Stomach (tissue), 9 donors: ENCODE measurements around the gene TSPAN15. TPM values are rescaled to one million over a fixed set of nuclear protein-coding genes. Genes with fewer than 3 reads are reported as not detected.
A peak's percentile ranks its signal among the peaks of the same experiment; 100 is the strongest.

Experiments used
- DNase-seq, 2 donors: peaks; one replicate each; pipeline versions ENCODE4 v3.0.0 to v3.0.0-alpha.2; 2013 to 2019
- H3K27ac ChIP-seq, 5 donors: fragments of 200-600 bp in 4 of 5; sonication (generic) in 4 of 5; one replicate each; pipeline ENCODE4 v1.5.1; 2013 to 2019; ENCODE audit warnings: mild to moderate bottlenecking in 1 of 5, moderate library complexity in 1 of 5
- H3K27me3 ChIP-seq, 3 donors: fragments of 200-600 bp; sonication (generic); one replicate each; pipeline ENCODE4 v1.5.1; 2017 to 2019; ENCODE audit warnings: mixed run types in 1 of 3
- H3K36me3 ChIP-seq, 4 donors: fragments of 200-600 bp; sonication (generic); 1 replicate in 3 of 4; 2 replicates in 1 of 4; pipeline ENCODE4 v1.5.1; 2016 to 2019
- H3K4me1 ChIP-seq, 4 donors: fragments of 200-600 bp; sonication (generic); one replicate each; pipeline ENCODE4 v1.5.1; 2016 to 2019
- H3K4me3 ChIP-seq, 4 donors: fragments of 200-600 bp; sonication (generic) in 3 of 4; one replicate each; pipeline ENCODE4 v1.5.1; 2016 to 2019; ENCODE audit warnings: mild to moderate bottlenecking in 1 of 4
- H3K9me3 ChIP-seq, 4 donors: fragments of 200-600 bp; sonication (generic); one replicate each; pipeline ENCODE4 v1.5.1; 2016 to 2019
- EP300 ChIP-seq: sonication (generic); formaldehyde crosslinking; IDR thresholded peaks from one replicate; pipeline ENCODE4 v1.6.1; 2017; ENCODE audit warnings: antibody characterized with exemption
- POLR2A ChIP-seq, 4 donors: fragments of 450-650 bp; IDR thresholded peaks; one replicate each; pipeline ENCODE4 v1.6.1; 2016; ENCODE audit warnings: antibody characterized with exemption in 4 of 4, control low read depth in 2 of 4, mild to moderate bottlenecking in 1 of 4, moderate library complexity in 1 of 4
- POLR2AphosphoS5 ChIP-seq, 3 donors: sonication (generic); formaldehyde crosslinking; IDR thresholded peaks; one replicate each; pipeline ENCODE4 v1.6.1; 2016; ENCODE audit warnings: antibody characterized with exemption in 3 of 3
- WGBS, 5 donors: extraction: QIAGEN DNeasy Blood & Tissue Kit in 3 of 5; methylation state at CpG; one replicate each; pipeline versions ENCODE4 v1.1.5 to v1.1.7; 2013 to 2018; 5-methylcytosine and 5-hydroxymethylcytosine counted together
- intact Hi-C: fragments of 100-400 bp; cut with DNase I; formaldehyde crosslinking; loops from one replicate; pipeline ENCODE4 v1.15.1; 2023; ENCODE audit warnings: low total_unique reads
- polyA plus RNA-seq, 3 donors: library from polyadenylated mRNA; stranded (reverse); fragments of 200-250 nt; gene quantifications; one replicate each; pipeline ENCODE4 v1.2.3, GENCODE V29; 2013
- total RNA-seq, 5 donors: library from RNA; depleted of rRNA; stranded (reverse); fragments of >200 nt; gene quantifications; one replicate each; pipeline versions ENCODE4 v1.1.0 to v1.2.3, GENCODE V29; 2014 to 2016
- TF ChIP-seq, protein P1 (sequence below), 7 experiments: fragments of 450-650 bp in 4 of 7; fragments of 200-600 bp in 3 of 7; sonication (generic) in 3 of 7; IDR thresholded peaks; one replicate each; pipeline ENCODE4 v1.5.1; 2016 to 2019; ENCODE audit warnings: antibody characterized with exemption in 7 of 7, control low read depth in 2 of 7, mild to moderate bottlenecking in 1 of 7
- donor health status: healthy with polysubstance abuse.
- donor health status: Bipolar disorder and iron deficiency.
- donor health status: healthy.

TSPAN15 gene
- total and polyA plus RNA-seq, 8 donors, result 23.5 to 153 (median 74.5) TPM

DNA sequence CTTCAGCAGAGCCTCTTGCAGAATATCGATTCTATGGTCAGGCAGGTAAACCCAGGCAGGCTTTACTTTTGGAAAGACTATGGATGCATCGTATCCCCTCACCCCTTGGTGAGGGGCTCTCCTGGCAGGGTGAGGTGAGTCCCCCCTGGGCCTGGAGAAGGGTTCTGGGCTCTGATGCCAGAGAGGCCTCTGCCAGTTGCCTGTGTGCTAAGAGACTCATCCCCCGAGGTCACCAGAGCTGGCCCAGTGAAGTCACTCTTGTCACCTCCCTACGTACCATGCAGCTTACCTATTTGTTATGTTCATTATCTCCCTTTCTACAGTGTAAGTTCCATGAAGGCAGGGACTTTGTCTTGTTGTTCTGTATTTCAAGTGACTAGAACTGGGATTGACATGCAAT lies 51.3 kb downstream of the TSPAN15 start:
- Histone ChIP-seq H3K9me3 (no peaks in the 10 kb centered on the region), H3K36me3 (peaks cover 3 to 73% (median 55%) of the 10 kb centered on the region in 4 donors), H3K4me3 (no peak overlapping the region), H3K27ac (no peak overlapping the region), H3K4me1 (peaks cover 26 to 72% (median 42%) of the 10 kb centered on the region in 4 donors), H3K27me3 (no peaks in the 10 kb centered on the region)
- 89 to 98% (median 96%) methylated on average over 3 to 4 of the region's 4 CpGs for WGBS, 5 donors
- TF ChIP-seq POLR2A (IDR thresholded peaks at IDR 0.05) (no peak), POLR2AphosphoS5 (IDR thresholded peaks at IDR 0.05) (no peak), EP300 (no peak)
- TF ChIP-seq, protein P1, sequence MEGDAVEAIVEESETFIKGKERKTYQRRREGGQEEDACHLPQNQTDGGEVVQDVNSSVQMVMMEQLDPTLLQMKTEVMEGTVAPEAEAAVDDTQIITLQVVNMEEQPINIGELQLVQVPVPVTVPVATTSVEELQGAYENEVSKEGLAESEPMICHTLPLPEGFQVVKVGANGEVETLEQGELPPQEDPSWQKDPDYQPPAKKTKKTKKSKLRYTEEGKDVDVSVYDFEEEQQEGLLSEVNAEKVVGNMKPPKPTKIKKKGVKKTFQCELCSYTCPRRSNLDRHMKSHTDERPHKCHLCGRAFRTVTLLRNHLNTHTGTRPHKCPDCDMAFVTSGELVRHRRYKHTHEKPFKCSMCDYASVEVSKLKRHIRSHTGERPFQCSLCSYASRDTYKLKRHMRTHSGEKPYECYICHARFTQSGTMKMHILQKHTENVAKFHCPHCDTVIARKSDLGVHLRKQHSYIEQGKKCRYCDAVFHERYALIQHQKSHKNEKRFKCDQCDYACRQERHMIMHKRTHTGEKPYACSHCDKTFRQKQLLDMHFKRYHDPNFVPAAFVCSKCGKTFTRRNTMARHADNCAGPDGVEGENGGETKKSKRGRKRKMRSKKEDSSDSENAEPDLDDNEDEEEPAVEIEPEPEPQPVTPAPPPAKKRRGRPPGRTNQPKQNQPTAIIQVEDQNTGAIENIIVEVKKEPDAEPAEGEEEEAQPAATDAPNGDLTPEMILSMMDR (IDR thresholded peaks at IDR 0.05), result no peak
- intact Hi-C loops, result no loop called here
- no peak for DNase-seq

DNA sequence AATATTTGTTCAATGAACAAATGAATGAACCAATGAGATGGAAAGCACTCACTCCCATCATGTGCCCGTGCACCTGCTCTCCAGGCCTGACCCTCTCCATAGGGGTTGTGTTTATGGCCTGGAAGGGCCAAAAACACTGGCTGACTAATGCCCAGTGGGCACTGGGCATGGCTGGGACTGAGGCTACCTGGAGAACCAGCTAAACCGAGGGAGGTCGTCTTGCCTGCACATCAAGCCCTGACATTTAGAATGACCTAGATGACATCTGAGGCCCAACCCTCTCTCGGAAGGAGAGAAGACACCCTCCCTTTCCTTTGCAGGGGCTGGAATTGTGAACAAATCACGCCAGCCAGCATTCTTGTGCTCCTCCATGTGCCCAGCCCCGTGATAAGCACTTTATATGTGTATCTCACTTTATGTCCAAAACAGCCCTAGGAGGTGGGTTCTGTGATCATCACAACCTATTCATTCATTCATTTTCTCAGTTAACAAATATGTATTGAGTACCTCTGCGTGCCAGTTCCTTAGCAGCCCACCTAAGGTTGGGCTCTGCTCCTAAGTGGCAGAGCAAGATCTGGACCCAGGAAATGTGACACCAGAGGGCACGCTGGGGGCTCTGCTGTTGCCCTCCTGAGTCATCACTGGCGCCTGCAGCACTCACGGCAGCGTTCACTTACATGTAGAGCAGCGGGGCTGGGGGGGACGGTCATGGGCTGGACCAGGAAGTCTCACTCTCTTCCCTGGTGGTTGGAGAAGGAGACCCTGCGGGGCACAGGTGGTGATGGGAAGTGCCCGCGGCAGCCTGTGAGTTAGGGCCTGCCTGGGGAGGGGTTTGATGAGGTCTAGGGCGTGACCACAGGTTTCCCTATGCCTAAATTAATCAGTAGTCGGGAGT lies 52.0 kb downstream of the TSPAN15 start:
- 58 to 76% (median 73%) methylated on average over 18 of the region's 18 CpGs for WGBS, 5 donors
- Histone ChIP-seq H3K9me3 (no peaks in the 10 kb centered on the region), H3K27me3 (no peaks in the 10 kb centered on the region), H3K4me3 (no peak overlapping the region), H3K27ac (peak overlapping the region in 2 of 5 donors; percentile 2 to 21), H3K36me3 (peaks cover 3 to 67% (median 49%) of the 10 kb centered on the region in 4 donors), H3K4me1 (peaks cover 27 to 71% (median 41%) of the 10 kb centered on the region in 4 donors)
- DNase-seq, result no peak
- no peak for TF ChIP-seq POLR2A (IDR thresholded peaks at IDR 0.05)
- no peak for TF ChIP-seq POLR2AphosphoS5 (IDR thresholded peaks at IDR 0.05)
- TF ChIP-seq EP300, result no peak
- TF ChIP-seq, protein P1 (IDR thresholded peaks at IDR 0.05), result no peak
- intact Hi-C loops, result no loop called here

DNA sequence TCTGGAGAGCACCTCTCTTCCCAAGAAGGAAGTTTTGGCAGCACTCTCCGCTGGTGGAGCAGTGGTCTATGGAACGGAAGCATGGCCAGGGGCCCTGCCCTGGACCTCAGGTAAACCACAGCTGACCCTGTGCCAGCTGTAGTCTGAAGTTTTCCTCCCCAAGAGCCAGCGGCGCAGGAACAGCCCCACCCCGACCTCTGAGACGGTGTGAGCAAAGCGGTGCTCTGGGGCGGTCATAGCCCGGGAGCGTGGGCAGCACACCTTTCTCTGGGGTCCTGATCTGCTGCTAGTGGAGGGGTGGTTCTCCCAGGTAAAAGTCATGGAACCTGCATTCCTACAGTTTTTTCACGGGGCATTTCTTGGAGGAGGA lies 52.6 kb downstream of the TSPAN15 start:
- H3K4me1 ChIP-seq, result peaks cover 21 to 64% (median 35%) of the 10 kb centered on the region in 4 donors
- 43 to 82% (median 50%) methylated on average over 6 to 11 of the region's 11 CpGs for WGBS, 5 donors

DNA sequence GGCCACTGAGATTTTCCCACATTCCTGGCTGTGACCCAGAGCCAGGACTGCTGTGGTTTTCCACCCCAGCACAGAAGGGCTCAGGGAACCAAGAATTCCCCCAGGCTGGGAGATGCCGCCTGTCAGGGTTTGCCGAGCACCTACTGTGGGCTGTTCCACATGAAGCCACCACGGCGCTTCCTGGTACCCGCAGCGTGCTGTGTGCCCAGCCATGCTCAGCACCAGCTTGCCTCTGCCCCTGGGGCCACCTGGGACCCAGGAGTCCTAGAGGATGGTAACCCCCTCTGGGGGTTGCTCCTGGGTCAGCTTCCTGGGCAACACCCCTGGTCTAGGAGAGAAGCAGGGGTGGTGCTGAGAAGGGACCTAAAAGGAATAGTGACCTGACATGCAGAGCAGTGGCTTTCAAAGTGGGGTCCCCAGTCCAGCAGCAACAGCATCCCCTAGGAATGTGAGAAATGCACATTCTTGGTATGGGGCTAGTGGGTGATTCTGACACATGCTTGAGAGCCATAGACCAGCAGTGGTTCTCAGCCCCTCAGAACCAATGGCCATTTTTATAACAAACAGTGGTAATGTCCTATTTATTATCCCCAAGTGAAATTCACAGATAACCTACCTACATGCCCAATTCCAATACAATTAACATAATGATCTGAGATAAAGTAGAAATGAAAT lies 53.4 kb downstream of the TSPAN15 start:
- peak overlapping the region in 1 of 5 donors; percentile 21 for H3K27ac ChIP-seq
- H3K36me3 ChIP-seq, result peaks cover 3 to 59% (median 44%) of the 10 kb centered on the region in 4 donors
- no peak for TF ChIP-seq POLR2AphosphoS5 (IDR thresholded peaks at IDR 0.05)
- WGBS, 5 donors, result 93 to 100% (median 96%) methylated on average over 4 to 6 of the region's 6 CpGs
- peaks cover 15 to 56% (median 27%) of the 10 kb centered on the region in 4 donors for H3K4me1 ChIP-seq
- intact Hi-C loops, result loop anchor here (5.0 kb wide), 2 partner anchors 77 to 92 kb away; no protein-coding TSS in a partner anchor
- no peak overlapping the region for H3K4me3 ChIP-seq
- no peaks in the 10 kb centered on the region for H3K27me3 ChIP-seq
- DNase-seq, result no peak
- H3K9me3 ChIP-seq, result no peaks in the 10 kb centered on the region

More for the DNA sequence above, 52.6 kb downstream of the TSPAN15 start:
- intact Hi-C loops, result no loop called here
- H3K36me3 ChIP-seq, result peaks cover 3 to 65% (median 46%) of the 10 kb centered on the region in 4 donors
- no peak for TF ChIP-seq EP300
- no peak for TF ChIP-seq POLR2A (IDR thresholded peaks at IDR 0.05)
- TF ChIP-seq, protein P1 (IDR thresholded peaks at IDR 0.05), result no peak
- no peak for TF ChIP-seq POLR2AphosphoS5 (IDR thresholded peaks at IDR 0.05)
- H3K4me3 ChIP-seq, result no peak overlapping the region
- no peaks in the 10 kb centered on the region for H3K27me3 ChIP-seq
- H3K27ac ChIP-seq, result peak overlapping the region in 2 of 5 donors; percentile 2 to 21
- no peaks in the 10 kb centered on the region for H3K9me3 ChIP-seq
- DNase-seq, result no peak
